DND-41 (cell line): ENCODE data around the gene KCNMA1.

Experiments
- EZH2 ChIP-seq: IDR thresholded peaks from 3 replicates; pipeline ENCODE4 v1.6.1; 2012; ENCODE audit warnings: borderline replicate concordance, low read depth, mild to moderate bottlenecking, moderate library complexity, low read length, inconsistent platforms; ENCODE audit not compliant: severe bottlenecking
- TF ChIP-seq, protein P1 (sequence below): IDR thresholded peaks from 2 replicates; pipeline ENCODE4 v1.5.1; 2012; ENCODE audit warnings: borderline replicate concordance, low read length, moderate library complexity, mild to moderate bottlenecking; ENCODE audit not compliant: poor library complexity, severe bottlenecking; ENCODE audit errors: extremely low read depth

DNA sequence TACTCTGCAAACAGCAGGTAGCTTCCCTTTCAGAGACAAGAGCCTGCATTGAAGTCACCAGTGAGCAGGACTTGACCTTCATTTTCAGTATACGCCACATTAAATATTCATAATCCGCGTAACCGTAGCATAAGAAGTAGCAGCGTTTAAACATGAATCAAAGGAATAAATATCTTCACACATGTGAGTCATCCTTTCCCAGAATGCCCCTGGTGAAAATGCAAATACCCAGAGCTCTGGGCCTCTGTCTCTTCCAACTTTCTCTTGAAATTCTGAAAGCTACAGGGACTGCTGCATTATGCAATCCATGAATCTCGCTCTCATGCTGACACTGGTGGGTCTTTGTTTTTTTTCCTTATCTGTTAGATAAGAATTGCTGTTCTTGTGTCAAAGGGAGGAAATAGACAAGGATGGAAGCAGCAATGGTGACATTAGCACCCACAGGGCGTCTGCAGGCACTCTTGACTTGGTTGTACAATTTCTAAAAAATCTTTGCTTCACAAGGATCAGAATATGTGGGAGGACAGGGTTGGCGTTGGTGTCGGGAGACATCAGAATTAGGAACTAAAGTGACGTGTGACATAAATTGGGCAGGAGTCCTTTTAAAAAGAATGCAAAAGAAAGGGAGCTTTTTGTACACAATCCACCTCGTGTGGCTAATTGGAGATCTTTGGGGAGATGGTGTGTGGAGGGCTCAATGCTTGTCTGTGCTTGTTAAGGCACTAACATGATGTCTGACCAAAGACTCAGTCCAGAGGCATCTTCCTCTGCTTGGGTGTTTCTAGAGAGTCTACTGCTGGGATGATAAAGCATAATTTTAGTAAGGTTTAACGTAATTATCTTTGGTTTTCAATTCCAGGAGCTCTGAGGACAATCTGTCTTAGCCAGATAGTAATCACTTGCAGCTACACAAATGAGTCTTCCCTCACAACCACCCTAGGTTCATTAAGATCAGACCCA lies 390.3 kb downstream of the KCNMA1 start:
- TF ChIP-seq, protein P1, sequence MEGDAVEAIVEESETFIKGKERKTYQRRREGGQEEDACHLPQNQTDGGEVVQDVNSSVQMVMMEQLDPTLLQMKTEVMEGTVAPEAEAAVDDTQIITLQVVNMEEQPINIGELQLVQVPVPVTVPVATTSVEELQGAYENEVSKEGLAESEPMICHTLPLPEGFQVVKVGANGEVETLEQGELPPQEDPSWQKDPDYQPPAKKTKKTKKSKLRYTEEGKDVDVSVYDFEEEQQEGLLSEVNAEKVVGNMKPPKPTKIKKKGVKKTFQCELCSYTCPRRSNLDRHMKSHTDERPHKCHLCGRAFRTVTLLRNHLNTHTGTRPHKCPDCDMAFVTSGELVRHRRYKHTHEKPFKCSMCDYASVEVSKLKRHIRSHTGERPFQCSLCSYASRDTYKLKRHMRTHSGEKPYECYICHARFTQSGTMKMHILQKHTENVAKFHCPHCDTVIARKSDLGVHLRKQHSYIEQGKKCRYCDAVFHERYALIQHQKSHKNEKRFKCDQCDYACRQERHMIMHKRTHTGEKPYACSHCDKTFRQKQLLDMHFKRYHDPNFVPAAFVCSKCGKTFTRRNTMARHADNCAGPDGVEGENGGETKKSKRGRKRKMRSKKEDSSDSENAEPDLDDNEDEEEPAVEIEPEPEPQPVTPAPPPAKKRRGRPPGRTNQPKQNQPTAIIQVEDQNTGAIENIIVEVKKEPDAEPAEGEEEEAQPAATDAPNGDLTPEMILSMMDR = no peak
- no peak for TF ChIP-seq EZH2
